ENCODE data around the gene PSKH1. TPM values are rescaled to one million over a fixed set of nuclear protein-coding genes. Genes with fewer than 3 reads are reported as not detected.

The PSKH1 gene
- total RNA-seq, 1 donor from 2014 or later, result 44.5 TPM

GRCh38 chr16:67945392-67945933, 52.4 kb downstream of the PSKH1 start:
- H3K9me3 Mint-ChIP-seq, result no peaks in the 10 kb centered on the region

GRCh38 chr16:67946128-67946569, 53.1 kb downstream of the PSKH1 start:
- TF ChIP-seq, protein P1, sequence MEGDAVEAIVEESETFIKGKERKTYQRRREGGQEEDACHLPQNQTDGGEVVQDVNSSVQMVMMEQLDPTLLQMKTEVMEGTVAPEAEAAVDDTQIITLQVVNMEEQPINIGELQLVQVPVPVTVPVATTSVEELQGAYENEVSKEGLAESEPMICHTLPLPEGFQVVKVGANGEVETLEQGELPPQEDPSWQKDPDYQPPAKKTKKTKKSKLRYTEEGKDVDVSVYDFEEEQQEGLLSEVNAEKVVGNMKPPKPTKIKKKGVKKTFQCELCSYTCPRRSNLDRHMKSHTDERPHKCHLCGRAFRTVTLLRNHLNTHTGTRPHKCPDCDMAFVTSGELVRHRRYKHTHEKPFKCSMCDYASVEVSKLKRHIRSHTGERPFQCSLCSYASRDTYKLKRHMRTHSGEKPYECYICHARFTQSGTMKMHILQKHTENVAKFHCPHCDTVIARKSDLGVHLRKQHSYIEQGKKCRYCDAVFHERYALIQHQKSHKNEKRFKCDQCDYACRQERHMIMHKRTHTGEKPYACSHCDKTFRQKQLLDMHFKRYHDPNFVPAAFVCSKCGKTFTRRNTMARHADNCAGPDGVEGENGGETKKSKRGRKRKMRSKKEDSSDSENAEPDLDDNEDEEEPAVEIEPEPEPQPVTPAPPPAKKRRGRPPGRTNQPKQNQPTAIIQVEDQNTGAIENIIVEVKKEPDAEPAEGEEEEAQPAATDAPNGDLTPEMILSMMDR (IDR thresholded peaks at IDR 0.05; ENCODE audit: unreplicated experiment), result no peak
- Mint-ChIP-seq H3K36me3 (peaks cover 10% of the 10 kb centered on the region), H3K4me3 (no peak overlapping the region), H3K27me3 (ENCODE audit: low read depth) (no peaks in the 10 kb centered on the region), H3K27ac (no peak overlapping the region), H3K4me1 (no peaks in the 10 kb centered on the region), H3K9me3 (no peaks in the 10 kb centered on the region)
- DNase-seq (ENCODE audit: low spot score in 2 of 2, unreplicated experiment in 2 of 2), result no peak

More at GRCh38 chr16:67945392-67945933, 52.4 kb downstream of the PSKH1 start:
- H3K27ac Mint-ChIP-seq, result no peak overlapping the region
- peaks cover 10% of the 10 kb centered on the region for H3K36me3 Mint-ChIP-seq
- no peaks in the 10 kb centered on the region for H3K4me1 Mint-ChIP-seq
- no peak for DNase-seq (ENCODE audit: low spot score in 2 of 2, unreplicated experiment in 2 of 2)
- no peak overlapping the region for H3K4me3 Mint-ChIP-seq
- no peaks in the 10 kb centered on the region for H3K27me3 Mint-ChIP-seq (ENCODE audit: low read depth)
- TF ChIP-seq, protein P1 (IDR thresholded peaks at IDR 0.05; ENCODE audit: unreplicated experiment), result no peak

- Mint-ChIP-seq H3K4me3 (no peak overlapping the region), H3K27ac (no peak overlapping the region), H3K36me3 (peaks cover 14% of the 10 kb centered on the region), H3K4me1 (no peaks in the 10 kb centered on the region), H3K27me3 (ENCODE audit: low read depth) (no peaks in the 10 kb centered on the region), H3K9me3 (no peaks in the 10 kb centered on the region)
- TF ChIP-seq, protein P1 (IDR thresholded peaks at IDR 0.05; ENCODE audit: unreplicated experiment), result no peak
- no peak for DNase-seq (ENCODE audit: low spot score in 2 of 2, unreplicated experiment in 2 of 2)
These were observed 54.0 kb downstream of the PSKH1 start for GRCh38 chr16:67946966-67947558.

GRCh38 chr16:67948015-67948414, 55.0 kb downstream of the PSKH1 start:
- no peak overlapping the region for H3K27ac Mint-ChIP-seq
- peaks cover 14% of the 10 kb centered on the region for H3K36me3 Mint-ChIP-seq
- no peaks in the 10 kb centered on the region for H3K27me3 Mint-ChIP-seq (ENCODE audit: low read depth)
- H3K4me3 Mint-ChIP-seq, result no peak overlapping the region
- TF ChIP-seq, protein P1 (IDR thresholded peaks at IDR 0.05; ENCODE audit: unreplicated experiment), result no peak
- H3K9me3 Mint-ChIP-seq, result no peaks in the 10 kb centered on the region
- no peak for DNase-seq (ENCODE audit: low spot score in 2 of 2, unreplicated experiment in 2 of 2)
- H3K4me1 Mint-ChIP-seq, result no peaks in the 10 kb centered on the region

GRCh38 chr16:67949645-67950044, 56.6 kb downstream of the PSKH1 start:
- no peak overlapping the region for H3K27ac Mint-ChIP-seq
- TF ChIP-seq, protein P1 (IDR thresholded peaks at IDR 0.05; ENCODE audit: unreplicated experiment), result no peak
- peaks cover 19% of the 10 kb centered on the region for H3K36me3 Mint-ChIP-seq
- no peaks in the 10 kb centered on the region for H3K4me1 Mint-ChIP-seq
- H3K27me3 Mint-ChIP-seq (ENCODE audit: low read depth), result no peaks in the 10 kb centered on the region
- DNase-seq (ENCODE audit: low spot score in 2 of 2, unreplicated experiment in 2 of 2), result no peak
- H3K4me3 Mint-ChIP-seq, result no peak overlapping the region
- H3K9me3 Mint-ChIP-seq, result no peaks in the 10 kb centered on the region

Measured in mesothelial cell of epicardium (in vitro differentiated cells).